Activated T-cell treated with anti-CD3 and anti-CD28 coated beads for 24 hours (primary cell): ENCODE data around the gene MKRN2OS.
A peak's percentile ranks its signal among the peaks of the same experiment; 100 is the strongest.
"Not testable (repeated sequence)": the region's sequence is repeated elsewhere in the genome, so short reads cannot be mapped to it uniquely, and the experiment has no call there.

Source experiments
- DNase-seq: peaks from one replicate; pipeline ENCODE4 v3.0.0-alpha.2; 2020; ENCODE audit warnings: low read depth

Gene MKRN2OS

DNA sequence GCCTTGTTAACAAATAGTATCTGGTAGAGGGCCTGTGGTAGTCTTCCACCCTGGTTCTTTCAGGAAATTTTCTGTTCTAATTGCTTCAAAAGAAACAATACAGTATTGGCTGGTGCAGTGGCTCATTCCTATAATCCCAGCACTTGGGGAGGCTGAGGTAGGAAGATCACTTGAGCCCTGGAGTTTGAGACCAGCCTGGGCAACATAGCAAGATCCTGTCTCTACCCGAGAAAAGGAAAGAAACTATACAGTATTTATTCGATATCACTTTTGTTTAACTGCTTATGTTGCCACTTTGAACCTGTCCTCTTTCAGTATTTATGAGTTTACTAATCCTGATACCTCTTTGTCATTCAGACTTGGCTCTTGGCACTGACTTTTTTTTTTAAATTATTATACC is 16.1 kb upstream of the MKRN2OS start:
- DNase-seq, result no peak

DNA sequence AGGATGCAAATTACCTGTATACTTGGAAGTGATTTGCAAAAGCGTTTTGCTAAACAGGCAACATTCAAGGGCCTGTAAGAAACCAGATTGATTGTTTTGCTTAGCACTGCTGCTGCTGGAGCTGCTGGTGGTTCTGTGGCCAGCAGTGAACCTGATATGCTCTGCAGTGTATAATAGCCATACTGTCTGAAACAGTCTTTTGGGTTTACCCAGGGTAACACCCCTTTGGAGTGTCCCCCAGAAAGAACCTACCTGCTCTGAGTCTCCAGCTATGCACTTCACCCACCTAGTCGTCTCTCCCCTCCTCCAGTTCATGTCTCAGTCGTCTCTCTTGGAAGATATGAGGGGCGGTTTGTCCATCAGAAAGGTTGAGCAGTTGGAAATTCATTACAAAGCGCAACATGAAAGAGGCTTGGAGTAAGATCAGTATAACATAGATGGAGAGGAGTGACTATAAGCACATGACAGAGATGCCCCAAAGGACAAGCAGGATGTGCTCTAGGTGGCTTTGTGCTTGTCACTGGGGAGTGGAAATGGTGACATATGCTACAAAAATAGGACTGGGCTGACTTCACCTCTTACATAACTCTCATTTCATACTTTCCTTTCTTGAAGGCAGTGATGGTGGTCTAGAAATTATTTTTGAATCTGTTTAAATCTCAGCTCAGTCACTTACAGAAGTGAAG is 15.3 kb upstream of the MKRN2OS start:
- DNase-seq, result no peak

DNA sequence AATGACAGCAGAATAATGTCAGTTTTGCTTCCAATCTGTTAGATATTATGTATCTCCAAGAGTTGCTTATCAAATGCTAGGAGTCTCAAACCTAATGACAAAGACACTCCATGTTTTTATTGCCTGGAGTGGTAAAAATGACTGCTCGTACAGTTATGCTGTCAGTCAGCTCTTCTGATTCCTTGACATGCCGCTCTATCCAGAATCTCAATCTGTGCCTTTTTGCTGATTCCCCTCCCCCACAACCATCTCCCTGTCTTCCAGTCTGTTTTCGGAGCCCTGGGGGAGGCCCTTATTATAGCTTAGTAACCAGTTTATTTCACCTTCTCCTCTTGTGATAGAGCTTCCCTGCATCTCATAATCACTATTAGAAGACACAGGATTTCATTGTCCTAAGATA is 14.2 kb upstream of the MKRN2OS start:
- no peak for DNase-seq

DNA sequence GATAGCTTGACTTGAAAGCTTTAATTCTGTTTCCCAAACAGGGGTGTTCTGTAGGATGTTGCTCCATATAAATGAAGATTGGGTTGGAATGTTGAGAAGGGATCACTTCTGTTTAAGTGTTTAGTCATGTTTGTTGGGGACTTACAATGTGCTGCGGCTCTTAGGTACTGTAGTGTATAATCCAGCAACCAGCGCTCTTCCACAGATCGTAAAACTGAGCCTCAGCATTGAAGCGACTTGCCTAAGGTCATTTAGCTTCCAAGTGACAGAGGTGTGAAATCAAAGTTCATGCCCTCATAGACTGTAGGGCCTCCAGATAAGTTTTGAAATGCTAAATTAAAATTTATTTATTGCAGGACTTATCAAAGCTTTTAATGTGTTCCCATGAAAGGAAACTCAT is 13.4 kb upstream of the MKRN2OS start:
- no peak for DNase-seq

DNA sequence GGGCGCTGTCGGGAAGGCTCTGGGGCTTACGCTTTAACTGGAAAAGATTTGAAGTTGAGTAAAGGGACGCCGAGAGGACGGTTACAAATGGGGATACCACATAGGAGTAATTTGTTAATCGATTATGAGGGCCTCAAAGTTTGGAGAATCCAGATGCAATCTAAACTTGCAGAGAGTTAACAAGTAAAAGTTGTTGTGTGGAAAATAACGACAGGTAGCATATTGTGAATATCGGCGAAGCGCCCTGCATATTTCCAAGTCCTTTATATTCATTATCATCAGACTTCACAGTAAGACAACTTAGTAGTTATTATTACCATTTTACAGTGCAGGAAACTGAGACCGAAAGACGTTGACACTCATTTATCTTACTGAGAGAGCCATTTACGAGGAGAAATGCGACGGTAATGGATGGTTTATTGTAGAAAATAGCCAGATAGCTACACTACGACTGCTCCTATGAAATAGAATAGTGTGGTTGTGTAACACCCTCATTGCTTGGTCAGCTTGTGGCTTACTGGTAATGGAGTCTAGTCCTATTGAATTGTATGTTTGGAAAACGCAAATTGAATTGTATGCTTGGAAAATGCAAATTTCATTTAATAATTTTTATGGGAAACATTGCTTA is 12.3 kb upstream of the MKRN2OS start:
- DNase-seq, result no peak

DNA sequence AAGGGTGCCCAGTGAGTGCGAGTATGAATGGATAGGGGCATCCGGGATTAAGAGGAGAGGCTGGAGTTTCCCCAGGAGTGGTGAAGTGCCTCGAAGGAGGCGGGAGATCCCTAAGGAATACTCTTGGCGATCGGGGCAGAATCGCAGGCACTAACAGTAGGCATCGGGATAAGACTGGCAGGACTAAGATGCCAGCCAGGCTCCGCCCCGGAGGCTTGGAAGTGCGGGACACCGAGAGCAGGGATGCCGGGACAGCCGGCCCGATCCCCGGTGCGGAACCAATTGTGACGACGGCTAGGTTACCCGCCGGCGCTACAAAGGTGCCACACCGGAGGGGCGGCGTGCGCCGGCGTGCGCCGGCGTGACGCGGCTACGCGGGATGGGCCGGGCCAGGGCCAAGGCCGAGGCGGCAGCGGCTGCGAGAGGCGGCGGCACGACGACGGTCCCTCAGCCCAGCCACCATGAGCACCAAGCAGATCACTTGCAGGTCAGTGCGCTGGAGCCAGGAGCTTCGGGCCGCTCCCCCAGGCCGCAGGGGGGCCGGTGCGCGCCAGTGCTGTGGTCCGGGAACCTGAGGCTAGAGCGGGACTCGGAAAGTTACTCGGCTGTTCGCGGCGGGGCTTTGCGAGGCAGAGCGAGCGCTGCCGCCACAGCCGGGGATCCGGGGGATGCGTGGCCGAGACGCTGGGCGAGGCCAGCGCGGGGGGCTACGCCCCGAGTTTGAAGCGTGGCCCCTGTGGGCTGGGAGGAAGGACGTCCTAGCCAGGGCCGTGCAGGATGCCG is 11.6 kb upstream of the MKRN2OS start, which contains the start of gene MKRN2:
MKRN2 (plus strand) TSS at position 398 of the 783 bp plus-strand sequence; CDS start at position 462, 64 bp downstream.
- peak; percentile 82 for DNase-seq

DNA sequence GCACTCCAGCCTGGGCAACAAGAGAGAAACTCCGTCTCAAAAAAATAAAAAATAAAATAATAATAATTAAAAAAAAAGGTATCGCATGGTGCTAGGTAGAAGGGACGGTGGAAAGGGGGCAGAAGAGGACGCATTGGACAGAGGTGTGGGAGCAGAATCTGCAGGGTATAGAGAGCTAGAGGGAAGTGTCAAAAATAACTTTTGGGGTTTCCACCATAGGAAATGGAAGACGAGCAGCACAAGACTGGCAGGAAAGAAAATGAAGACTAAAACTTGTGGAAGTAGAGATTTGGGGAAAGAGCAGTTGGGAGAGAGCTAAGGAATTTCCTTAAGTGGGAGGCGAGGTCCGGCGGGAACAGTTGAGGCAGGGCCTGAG is 11.0 kb upstream of the MKRN2OS start:
- no peak for DNase-seq

DNA sequence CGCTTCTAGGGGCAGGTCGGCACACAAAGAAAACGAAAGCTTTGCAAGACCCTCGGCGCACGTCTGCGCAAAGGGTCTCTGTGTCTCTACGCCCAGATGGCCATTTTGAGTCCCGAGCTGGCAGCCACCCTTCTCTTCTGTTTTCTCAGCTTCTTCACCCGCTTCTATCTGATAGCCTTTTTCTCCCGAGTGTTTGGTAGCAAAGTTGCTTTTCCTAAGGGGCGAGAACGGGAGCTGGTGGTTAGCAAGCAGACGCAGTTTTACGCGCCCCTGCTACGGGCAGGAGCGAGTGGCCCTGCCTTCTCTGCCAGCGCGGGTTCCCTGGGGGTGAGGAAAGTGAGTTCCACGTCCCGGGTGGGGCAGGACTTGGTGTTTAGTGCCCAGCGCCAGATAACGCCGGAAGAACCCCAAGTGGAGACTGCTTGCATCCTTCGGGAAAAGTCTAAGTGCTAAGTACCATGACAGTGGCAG is 8.7 kb upstream of the MKRN2OS start:
- no peak for DNase-seq

DNA sequence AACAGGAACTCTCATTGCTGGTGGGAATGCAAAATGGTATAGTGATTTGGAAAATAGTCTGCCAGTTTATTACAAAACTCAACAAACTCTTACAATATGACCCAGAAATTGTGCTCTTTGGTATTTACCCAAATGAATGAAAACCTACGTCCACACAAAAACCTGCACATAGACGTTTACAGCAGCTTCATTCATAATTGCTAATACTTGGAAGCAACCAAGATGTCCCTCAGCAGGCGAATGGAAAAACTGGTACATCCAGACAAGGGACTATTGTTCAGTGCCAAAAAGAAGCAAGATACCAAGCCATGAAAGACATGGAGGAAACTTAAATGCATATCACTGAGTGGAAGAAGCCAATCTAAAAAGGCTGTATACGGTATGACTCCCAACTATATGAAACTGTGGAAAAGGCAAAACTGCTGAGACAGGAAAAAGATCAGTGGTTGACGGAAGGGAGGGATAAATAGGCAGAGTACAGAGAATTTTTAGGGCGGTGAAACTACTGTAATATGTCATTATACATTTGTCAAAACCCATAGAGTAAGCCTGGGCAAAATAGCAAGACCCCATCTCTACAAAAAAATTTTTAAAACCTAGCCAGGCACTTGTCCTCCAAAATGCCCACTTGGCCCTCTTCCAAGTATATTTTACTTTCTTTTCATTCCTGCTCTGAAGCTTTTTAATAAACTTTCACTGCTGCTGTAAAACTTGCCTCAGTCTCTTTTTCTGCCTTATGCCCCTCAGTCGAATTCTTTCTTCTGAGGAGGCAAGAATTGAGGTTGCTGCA is 4.9 kb upstream of the MKRN2OS start:
- DNase-seq, result no peak

DNA sequence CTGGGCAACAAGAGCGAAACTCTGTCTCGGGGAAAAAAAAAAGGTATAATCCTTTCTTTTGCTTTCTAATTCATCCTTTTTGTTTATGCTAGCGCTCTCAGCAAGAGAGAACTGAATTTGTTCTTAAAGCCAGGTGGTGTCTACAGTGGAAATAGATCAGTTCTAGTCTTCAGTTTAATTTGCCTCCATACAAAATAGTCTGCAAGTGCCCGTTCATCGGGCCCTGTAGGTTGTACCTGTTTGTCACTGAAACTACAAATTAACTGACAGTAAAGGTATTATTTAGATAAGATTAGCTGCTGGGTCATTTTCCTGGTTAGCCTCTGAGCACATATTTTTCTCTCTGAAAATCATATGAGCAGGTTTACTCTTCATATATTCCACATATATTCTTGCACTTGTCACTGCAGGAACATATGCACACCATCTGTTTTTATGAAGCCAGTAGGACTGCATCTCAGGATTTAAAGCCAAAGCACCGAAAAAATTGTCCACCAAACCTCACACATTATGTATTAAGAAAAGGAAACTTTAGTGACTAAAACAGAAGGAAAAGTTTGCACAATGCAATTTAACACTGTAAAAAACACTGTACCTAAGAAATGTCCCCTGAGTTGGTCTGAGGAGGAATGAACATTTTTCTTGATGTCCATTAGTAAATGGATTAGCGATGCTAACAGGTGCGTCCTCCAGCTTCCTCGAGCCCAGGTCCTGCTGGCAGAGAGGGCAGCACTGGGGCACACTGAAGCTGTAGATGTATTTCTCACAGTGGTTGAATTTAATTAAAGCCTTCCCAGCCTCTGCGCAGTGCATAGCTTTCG is 437 bp downstream of the MKRN2OS start:
- DNase-seq, result no peak

DNA sequence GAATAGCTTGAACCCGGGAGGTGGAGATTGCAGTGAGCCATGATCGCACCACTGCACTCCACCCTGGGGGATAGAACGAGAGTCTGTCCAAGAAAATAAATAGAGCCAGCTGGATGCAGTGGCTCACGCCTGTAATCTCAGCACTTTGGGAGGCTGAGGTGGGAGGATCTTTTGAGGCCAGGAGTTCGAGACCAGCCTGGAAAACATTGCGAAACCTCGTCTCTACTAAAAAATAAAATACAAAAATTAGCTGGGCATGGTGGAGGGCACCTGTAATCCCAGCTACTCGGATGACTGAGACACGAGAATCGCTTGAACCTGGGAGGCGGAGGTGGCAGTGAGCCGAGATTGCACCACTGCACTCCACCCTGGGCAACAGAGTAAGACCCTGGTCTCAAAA is 1.8 kb downstream of the MKRN2OS start:
- DNase-seq, result not testable (repeated sequence)

DNA sequence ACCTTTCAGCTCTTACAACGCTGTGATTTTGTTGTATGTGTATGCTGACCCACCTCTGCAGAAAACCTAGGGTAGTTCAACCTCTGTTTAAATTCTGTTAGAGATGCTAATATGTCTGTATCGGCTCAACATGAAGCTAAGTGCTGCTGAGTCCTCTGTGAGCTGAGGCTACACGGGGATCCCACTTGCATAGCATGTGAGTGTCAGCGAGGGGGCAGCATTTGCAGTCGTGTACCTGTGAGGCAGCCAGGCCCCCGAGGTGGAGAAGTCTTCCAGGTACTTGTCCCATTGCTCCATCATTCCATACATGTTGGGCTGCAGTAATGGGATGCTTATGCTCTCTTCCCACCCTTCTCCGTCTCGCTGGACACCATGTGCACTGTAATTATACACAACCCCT is 3.7 kb downstream of the MKRN2OS start:
- DNase-seq, result no peak

DNA sequence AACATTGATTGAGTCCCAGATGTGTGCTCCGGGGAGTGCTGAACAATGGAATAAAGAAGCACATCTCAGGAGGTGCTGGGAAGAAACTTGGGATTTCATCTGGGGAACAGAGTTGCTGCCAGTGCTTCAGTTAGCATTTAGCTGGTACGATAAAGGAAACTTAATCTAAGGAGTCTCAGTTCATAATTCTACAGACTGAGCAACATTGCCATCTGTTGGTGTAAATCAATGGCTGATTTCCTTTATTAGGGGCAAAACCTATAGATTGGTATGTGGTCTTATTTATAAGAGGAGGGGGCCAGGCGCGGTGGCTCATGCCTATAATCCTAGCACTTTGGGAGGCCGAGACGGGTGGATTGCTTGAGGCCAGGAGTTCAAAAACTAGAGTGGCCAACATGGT is 8.9 kb downstream of the MKRN2OS start:
- no peak for DNase-seq

DNA sequence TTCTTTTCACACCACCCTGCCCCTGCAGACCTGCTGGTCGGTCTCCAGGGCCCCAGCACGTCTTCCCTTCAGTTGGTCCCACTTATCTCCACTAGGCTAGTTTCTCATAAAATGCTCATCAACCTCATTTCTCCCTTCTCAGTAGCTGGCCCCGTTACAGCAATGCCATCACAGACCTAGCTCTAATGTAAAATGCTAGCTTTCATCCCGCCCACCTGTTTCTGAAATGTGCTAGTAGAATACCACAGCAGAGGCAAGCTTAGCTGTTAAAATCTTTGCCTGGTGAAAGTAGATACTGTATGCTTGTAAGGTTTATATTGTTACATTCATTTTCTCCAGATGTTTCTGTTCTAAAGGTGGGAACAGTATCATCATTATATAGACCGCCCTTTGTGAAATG is 13.1 kb downstream of the MKRN2OS start:
- DNase-seq, result no peak

DNA sequence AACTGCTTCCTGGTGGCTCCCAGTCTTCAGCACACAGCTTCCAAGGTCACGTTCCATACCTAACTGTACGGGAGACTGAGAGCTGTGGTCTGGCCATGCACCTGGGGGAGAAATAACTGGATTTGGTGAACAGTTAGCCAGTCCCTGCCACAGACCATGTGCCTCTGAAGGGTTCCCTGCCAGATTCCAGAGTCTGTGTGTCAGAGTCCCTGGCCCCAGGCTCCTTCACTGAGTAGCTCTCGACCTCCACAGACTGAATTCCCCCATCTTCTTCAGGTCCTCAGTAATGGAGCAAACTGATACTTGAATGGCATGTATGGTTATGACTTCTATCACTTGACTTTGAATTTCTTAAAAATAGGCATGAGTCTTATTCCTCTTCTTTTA is 17.5 kb downstream of the MKRN2OS start:
- no peak for DNase-seq

DNA sequence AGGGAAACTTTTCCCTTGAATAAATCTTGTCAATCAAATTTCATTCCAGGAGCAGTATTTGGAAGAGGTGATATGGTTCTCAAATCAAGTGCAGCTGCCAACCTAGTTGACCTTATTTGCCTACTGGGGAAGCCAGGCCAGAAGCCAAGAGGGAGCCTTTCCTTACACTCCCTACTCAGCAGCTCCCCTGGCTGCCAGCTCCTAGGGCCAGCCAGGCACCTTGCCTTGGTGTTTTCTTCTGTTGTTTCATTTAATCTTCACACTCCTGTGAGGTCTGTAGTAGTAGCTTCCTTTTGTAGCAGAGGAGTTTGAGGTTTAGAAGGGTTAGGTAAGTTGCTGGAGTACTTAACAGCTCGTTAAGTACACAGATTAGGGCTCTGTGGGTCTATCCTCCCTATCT is 22.6 kb downstream of the MKRN2OS start:
- DNase-seq, result no peak

DNA sequence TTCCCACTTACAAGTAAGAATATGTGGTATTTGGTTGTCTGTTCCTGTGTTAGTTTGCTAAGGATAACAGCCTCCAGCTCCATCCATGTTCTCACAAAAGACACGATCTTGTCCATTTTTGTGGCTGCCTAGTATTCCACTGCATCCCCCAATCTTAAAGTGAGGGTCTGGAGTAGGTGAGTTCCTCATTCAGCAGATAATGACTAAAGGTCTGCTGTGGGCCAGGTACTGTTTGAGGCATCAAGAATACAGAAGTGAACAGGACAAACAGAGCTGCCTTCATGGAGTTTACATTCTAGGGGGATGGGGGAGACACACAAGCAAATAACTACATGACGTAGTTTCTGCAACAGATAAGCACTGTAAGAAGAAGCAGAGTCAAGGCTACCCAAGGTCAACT is 24.3 kb downstream of the MKRN2OS start:
- no peak for DNase-seq

DNA sequence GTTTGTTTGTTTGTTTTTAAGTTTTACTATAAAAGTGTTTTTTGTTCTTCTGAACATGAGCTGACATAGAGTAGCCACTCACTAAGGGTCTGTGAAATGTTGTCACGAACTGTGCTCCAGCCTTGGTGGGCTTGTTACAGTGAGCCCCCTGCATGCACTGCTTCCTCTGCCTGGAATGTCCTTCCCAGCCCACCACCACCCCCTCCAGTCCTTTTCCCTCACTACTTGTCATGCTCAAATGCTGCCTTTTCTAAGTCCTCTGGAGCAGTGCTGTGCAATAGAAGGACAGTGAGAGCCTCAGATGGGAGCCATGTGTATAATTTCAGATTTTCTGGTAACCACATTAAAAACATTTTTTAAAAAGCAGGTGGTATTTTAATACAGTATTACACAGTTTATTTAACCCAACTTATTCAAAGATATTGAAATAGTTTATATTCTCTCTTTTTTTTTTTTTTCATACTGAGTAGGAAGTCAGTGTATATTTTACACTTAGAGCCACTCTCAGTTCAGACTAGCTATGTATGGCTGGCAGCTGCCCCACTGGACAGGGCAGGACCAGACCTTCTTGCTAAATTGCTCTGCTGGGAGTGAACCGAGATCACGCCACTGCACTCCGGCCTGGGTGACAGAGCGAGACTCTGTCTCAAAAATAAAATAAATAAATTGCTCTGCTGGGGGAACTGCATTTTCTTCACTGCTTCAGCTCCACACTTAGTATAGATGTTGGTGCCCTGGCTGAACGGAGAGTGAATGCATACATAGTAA is 26.9 kb downstream of the MKRN2OS start:
- DNase-seq, result no peak

DNA sequence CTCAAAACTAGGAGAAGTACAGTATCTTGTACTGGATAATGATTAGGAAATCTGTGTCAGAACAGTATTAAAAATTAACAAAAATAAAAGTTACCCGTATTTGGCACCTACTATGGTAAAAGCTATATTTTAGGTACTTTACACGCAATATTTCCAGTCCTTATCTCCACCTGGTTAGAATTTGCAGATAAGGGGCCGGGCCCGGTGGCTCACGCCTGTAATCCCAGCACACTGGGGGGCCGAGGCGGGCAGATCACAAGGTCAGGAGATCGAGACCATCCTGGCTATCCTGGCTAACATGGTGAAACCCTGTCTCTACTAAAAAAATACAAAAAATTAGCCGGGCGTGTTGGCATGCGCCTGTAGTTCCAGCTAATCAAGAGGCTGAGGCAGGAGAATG is 28.4 kb downstream of the MKRN2OS start:
- no peak for DNase-seq

DNA sequence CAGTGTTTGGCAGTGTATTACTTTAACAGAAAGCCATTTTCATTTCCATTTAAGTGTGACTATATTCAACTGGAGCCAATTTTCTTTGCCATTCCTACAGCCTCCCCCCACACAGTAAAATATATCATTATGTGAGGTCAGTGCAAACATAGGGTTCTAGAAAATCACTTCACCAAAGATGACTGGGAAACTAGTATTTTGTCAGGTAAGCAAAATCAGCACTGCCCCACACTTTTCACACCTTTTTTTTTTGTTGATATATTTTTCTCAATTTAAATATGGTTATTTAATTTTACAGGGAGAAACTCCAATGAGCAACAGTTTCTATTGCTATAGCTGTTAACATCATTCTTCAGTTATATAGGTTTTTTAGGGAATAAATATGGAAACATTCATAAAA is 29.7 kb downstream of the MKRN2OS start:
- DNase-seq, result no peak
